ENCODE data around the gene MMP20.
"Not testable (repeated sequence)": the region's sequence is repeated elsewhere in the genome, so short reads cannot be mapped to it uniquely, and the experiment has no call there.

MMP20 gene, protein sequence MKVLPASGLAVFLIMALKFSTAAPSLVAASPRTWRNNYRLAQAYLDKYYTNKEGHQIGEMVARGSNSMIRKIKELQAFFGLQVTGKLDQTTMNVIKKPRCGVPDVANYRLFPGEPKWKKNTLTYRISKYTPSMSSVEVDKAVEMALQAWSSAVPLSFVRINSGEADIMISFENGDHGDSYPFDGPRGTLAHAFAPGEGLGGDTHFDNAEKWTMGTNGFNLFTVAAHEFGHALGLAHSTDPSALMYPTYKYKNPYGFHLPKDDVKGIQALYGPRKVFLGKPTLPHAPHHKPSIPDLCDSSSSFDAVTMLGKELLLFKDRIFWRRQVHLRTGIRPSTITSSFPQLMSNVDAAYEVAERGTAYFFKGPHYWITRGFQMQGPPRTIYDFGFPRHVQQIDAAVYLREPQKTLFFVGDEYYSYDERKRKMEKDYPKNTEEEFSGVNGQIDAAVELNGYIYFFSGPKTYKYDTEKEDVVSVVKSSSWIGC

GRCh38 chr11:102625177-102625576 is at the start of gene MMP20:
MMP20 (minus strand) TSS chr11:102625332; CDS start chr11:102625319, 13 bp downstream.
- no peak for DNase-seq (ENCODE audit: low read depth)

DNA sequence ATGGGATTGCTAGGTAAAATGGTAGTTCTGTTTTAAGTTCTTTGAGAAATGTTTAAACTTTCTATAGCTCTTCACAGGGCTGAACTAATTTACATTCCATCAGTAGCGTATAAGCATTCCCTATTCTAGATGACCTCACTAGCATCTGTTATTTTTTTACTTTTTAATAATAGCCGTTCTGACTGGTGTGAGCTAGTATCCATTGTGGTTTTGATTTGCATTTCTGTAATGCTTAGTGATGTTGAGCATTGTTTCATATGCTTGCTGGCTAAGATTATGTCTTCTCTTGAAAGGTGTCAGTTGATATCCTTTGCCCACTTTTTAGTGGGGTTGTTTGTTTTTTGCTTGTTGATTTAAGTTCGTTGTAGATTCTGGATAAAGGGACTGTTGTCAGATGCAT is 44.5 kb upstream of the MMP20 start:
- no peak for DNase-seq (ENCODE audit: low read depth)

DNA sequence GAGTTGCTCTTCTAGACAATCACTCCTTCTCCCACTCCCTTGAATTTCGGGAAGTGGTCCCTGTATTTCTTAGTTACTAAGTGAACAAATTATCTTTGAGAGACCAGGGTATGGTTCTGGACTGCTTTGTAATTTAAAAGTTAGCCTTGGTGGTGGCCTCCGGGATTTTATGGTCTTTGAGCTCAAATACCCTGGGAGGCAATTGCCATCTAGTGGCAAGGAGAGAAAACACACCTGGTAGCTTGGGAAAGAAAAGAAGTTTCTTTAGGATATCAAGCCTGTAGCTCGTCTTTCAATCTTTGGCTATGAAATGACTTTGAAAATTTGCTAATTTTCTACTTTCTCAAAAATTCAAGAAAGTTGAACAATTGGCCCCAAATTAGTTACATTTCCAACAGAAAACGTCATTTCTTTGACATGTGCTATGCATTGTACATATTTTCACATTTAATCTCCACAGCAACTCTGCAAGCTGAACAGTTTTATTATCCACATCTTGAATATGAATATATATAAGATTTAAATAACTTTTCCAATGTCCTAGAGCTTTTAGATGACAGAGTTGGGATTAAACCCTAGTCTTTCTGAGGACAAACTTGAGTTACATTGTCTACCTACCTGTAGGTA is 41.3 kb upstream of the MMP20 start:
- no peak for DNase-seq (ENCODE audit: low read depth)

DNA sequence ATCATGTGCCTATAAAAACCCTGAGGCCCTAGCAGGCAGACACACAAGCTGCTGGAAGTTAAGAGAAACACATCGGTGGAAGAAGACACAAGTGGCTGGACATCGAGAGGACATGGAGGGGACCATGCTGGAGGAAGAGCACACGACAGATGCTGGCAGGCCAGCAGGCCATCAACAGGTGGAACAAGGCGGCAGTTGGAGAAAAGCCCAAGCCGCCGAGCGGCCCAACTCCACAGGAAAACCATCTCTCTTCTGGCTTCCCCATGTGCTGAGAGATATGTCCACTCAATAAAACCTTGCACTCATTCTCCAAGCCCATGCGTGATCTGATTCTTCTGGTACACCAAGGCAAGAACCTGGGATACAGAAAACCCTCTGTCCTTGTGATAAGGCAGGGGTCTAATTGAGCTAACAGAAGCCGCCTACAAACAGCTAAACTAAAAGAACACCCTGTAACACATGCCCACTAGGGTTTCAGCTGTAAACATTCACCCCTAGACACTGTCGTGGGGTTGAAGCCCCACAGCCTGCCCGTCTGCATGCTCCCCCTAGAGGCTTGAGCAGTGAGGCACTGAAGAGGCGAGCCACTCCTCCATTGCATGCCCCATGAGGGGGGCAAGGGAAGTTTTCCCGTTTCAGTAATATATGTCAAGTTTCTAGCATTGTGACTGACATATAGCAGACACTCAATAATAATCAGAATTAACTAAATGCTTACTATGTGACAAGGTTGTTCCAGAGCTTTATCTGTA is 39.0 kb upstream of the MMP20 start:
- no peak for DNase-seq (ENCODE audit: low read depth)

- no peak for DNase-seq (ENCODE audit: low read depth)
Observed at GRCh38 chr11:102662607-102663006, 37.5 kb upstream of the MMP20 start.

DNA sequence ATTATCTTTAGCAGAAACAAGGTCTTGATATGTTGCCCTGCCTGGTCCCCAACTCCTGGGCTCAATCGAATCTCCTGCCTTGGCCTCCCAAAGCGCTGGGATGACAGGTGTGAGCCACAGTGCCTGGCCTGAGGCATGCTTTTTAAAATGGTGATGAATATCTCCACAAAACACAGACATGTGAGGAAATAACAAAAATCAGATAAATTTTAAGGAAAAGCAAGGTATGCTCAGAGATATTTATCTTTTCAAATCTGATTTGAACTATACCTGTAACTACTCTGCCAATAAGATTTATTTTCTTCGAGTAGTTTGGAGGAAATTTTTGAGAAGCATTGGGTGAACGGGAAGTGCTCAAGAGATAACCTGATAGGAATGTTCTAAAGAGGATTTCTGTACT is 35.9 kb upstream of the MMP20 start:
- no peak for DNase-seq (ENCODE audit: low read depth)

GRCh38 chr11:102656528-102656927 is 31.4 kb upstream of the MMP20 start:
- DNase-seq (ENCODE audit: low read depth) = no peak

DNA sequence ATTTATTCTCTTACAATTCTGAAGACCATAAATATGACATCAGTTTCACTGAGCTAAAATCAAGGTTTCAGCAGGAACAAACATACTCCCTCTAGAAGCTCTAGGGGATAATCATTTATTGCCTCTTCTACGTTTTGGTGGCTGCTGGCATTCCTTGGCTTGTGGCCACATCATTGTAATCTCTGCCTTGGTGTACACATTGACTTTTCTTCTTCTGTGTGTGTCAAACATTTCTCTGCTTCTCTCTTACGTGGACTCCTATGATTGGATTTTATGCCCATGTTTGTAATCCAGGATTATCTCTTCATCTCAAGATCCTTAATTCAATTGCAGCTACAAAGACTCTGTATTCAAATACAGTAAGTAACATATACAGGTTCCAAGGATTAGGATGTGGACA is 30.4 kb upstream of the MMP20 start:
- DNase-seq (ENCODE audit: low read depth) = no peak

DNA sequence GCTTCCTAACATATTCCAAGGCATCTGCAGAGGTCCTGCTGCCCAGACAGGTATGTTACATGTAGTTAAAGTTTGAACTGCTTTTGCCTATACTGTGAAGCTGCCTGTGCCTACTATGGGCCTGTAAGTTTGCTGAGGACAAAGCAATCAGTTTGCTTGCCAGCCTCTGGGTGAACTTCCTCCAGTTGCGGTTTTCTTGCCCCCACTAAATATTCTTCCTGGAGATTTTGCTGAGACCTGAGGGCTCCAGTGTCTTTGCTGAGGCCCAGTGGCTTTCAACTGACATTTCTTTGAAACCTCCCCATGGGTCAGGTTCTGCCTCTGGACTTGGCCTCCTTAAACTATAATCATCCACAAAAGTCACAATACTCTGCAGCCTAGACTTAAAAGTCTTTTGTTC is 29.6 kb upstream of the MMP20 start:
- DNase-seq (ENCODE audit: low read depth) = no peak

- no peak for DNase-seq (ENCODE audit: low read depth)
Observed at GRCh38 chr11:102653744-102654291, 28.7 kb upstream of the MMP20 start.

GRCh38 chr11:102647430-102647829 is 22.3 kb upstream of the MMP20 start:
- no peak for DNase-seq (ENCODE audit: low read depth)

DNA sequence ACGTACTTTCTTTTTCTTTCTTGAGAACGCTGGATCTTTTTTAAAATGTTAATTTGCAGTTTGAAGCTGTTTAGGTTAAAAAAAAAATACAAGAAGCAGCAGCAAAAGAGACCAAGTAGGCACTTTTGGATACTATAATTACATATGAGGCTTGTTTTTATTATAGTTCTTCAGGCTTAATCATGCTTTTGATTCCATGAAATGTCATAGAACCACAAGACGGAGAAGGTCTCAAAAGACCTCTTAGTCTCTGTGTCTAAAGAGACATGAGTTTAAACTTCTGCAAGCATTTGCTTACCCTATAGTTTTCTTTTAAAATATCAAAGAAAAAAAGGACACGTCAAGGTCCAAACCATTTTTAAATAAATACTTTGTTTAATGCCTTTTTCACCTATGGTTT is 18.8 kb upstream of the MMP20 start:
- DNase-seq (ENCODE audit: low read depth) = no peak

GRCh38 chr11:102640946-102641345 is 15.8 kb upstream of the MMP20 start:
- DNase-seq (ENCODE audit: low read depth) = no peak

DNA sequence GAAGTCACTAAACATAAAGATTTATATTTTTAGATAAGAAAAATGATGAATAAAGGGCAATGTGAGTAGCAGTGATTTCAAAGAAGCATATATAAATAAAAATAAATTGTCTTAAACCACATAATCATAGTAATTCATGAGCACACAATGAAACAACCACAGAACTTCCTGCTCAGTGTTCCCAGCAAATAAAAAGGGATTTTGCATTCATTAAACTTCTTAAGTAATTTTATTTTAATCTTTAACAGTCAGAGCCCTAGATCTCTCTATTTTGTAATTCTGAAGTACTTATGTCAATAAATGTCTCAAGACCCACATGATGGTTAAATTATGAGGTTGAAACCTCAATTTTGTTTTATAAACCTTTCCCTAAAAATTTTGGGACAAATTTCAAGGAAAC is 14.5 kb upstream of the MMP20 start:
- DNase-seq (ENCODE audit: low read depth) = no peak

DNA sequence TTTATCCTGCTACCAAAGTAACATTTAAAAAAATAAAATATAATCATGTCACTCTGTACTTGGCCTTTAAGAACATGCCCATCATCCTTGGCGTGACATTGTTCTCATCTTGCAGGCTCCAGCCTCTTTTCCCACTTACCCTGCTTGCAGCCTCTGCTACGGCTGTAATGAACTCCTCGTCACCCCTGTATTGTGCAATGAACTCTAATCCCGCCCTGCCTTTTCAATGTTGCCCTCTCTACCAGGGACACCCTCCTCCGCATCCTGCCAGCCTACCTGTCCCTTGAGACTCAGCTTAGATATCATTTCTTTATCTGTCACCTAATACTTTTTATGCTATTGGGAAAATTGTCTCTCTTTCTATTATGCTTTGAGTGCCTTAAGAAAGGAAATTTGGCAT is 12.6 kb upstream of the MMP20 start:
- no peak for DNase-seq (ENCODE audit: low read depth)

GRCh38 chr11:102633385-102634026 is 8.4 kb upstream of the MMP20 start:
- DNase-seq (ENCODE audit: low read depth) = no peak

DNA sequence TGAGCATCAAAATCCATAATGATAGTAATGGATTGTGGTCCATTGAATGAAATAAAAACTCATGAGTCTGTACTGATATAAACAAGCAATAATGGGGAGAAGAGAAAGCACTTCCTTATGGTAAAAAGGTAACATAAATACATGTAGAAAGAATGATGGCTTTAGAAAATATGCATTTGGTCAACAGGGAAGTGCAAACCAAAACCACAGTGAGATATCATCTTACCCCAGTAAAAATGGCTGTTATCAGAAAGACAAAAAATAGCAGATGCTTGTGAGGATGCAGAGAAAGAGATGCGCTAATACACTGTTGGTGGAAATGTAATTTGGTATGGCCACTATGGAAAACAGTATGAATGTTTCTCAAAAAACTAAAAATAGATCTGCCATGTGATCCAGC is 6.9 kb upstream of the MMP20 start:
- DNase-seq (ENCODE audit: low read depth) = no peak

DNA sequence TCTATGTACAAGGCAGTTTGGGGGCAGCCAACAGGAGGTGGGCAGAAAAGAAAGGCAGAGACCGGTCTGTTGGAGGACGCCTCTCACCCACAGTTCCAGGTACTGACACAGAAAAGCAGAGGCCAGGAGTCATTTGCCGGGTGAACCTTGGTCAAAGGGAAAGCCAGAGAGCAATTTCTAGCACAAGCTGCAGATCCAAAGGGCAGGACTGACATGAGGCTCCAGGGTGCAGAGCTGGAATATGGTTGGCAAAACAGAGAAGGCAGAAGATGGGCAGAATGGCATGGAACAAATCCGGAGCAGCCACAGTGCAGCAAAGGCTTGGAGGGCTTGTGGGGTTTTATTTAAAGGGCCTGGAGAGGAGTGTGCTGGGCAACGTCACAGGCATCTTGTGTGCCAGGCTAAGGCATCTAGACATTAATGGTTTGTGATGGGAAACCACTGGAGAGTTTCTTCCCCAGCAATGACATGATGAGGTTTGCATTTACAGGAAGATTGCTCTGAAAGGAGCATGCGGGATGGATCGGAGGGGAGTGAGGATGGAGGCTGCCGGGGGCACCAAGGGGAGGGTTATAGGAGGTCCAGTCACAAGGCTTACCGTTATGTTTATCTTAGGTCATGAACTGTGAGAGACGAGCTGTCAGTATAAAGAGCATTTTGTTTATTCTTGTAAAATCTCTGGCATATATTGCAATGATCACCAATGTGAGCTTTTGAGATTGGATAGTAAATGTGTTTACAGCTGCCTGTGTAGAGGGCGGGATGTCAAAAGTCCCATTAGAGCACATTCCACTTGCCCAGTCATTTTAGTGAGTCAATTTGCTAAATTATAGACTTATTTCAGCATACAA is 5.7 kb upstream of the MMP20 start:
- DNase-seq (ENCODE audit: low read depth) = no peak

DNA sequence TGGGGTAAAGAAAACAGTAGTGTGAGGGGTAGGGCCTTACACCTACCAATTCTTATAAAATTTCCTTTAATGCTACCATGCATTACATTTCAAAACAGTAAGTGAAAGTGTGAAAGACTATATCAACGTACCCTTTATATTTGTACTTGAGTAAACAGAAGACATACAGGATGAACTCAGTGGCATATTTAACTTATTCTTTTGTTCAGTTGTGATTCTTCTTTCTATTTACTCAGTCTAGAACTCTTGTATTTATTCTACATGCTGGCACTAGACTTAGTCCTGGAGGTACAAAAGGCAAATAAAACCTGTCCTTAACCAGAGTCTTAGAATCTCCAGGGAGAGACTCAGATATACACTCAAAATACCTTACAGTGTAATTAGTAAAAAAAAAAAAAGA is 4.8 kb upstream of the MMP20 start:
- DNase-seq (ENCODE audit: low read depth) = not testable (repeated sequence)

GRCh38 chr11:102626676-102627075 is 1.5 kb upstream of the MMP20 start:
- no peak for DNase-seq (ENCODE audit: low read depth)

- no peak for DNase-seq (ENCODE audit: low read depth)
Observed at GRCh38 chr11:102623998-102624397, 1.1 kb downstream of the MMP20 start.

Measured in stimulated activated CD8-positive, alpha-beta memory T cell treated with anti-CD3 and anti-CD28 coated beads, Interleukin-15, amount 100 ng/mL, for 24 hours (primary cell).